Endothelial cell (in vitro differentiated cells): ENCODE results near the gene GSTM1. TPM values are rescaled to one million over a fixed set of nuclear protein-coding genes. Genes with fewer than 3 reads are reported as not detected.

Experiments
- DNase-seq: peaks from one replicate; pipeline ENCODE4 v3.0.0; 2021; ENCODE audit warnings: low spot score
- H3K27ac Mint-ChIP-seq: one replicate; pipeline ENCODE4 v1.8.0; 2021; ENCODE audit warnings: mixed read lengths, inconsistent platforms; ENCODE audit not compliant: unreplicated experiment
- H3K27me3 Mint-ChIP-seq: one replicate; pipeline ENCODE4 v1.8.0; 2021; ENCODE audit warnings: mild to moderate bottlenecking, moderate library complexity, mixed read lengths, inconsistent platforms; ENCODE audit not compliant: unreplicated experiment
- H3K36me3 Mint-ChIP-seq: one replicate; pipeline ENCODE4 v1.8.0; 2021; ENCODE audit warnings: mild to moderate bottlenecking, low read depth, mixed read lengths, inconsistent platforms; ENCODE audit not compliant: unreplicated experiment
- H3K4me1 Mint-ChIP-seq: one replicate; pipeline ENCODE4 v1.8.0; 2021; ENCODE audit warnings: mild to moderate bottlenecking, mixed read lengths, inconsistent platforms; ENCODE audit not compliant: unreplicated experiment
- H3K4me3 Mint-ChIP-seq: one replicate; pipeline ENCODE4 v1.8.0; 2021; ENCODE audit warnings: mild to moderate bottlenecking, mixed read lengths, inconsistent platforms; ENCODE audit not compliant: unreplicated experiment
- H3K9me3 Mint-ChIP-seq: one replicate; pipeline ENCODE4 v1.8.0; 2021; ENCODE audit warnings: mixed read lengths, inconsistent platforms; ENCODE audit not compliant: unreplicated experiment
- CTCF ChIP-seq: fragments of 200-600 bp; sonication (generic); IDR thresholded peaks from one replicate; pipeline ENCODE4 v1.5.0; 2021; ENCODE audit warnings: antibody characterized with exemption; ENCODE audit not compliant: unreplicated experiment
- long read RNA-seq: library from polyadenylated mRNA; unstranded; transcript quantifications from one replicate; pipeline ENCODE4 v2.0.0, GENCODE V29; 2020; ENCODE audit not compliant: unreplicated experiment
- total RNA-seq: library from RNA; stranded (reverse); fragmentation: NEBNext Ultra II Directional; extraction: Animal tissue kit (Norgen Biotek cat#: 25700); gene quantifications from one replicate; pipeline ENCODE4 v1.2.1, GENCODE V29; 2021; ENCODE audit not compliant: unreplicated experiment

GSTM1 gene
- not detected for total RNA-seq
- long read RNA-seq, result 0 reads

- Mint-ChIP-seq H3K4me1 (no peaks in the 10 kb centered on the region), H3K27me3 (no peaks in the 10 kb centered on the region), H3K27ac (no peak within 1 kb of the TSS), H3K4me3 (no peak within 1 kb of the TSS), H3K36me3 (no peaks in the 10 kb centered on the region), H3K9me3 (no peaks in the 10 kb centered on the region)
- TF ChIP-seq CTCF, result no peak
- no peak for DNase-seq
Observed at GRCh38 chr1:109687641-109688499, at the start of gene GSTM1. GSTM1 (plus strand) TSS chr1:109687817; CDS start chr1:109687874, 57 bp downstream.

- Mint-ChIP-seq H3K27me3 (peaks cover 5% of the 10 kb centered on the region), H3K36me3 (no peaks in the 10 kb centered on the region), H3K4me1 (peaks cover 3% of the 10 kb centered on the region), H3K27ac (no peak overlapping the region), H3K4me3 (no peak overlapping the region), H3K9me3 (no peaks in the 10 kb centered on the region)
- TF ChIP-seq CTCF, result no peak
- no peak for DNase-seq
Observed at GRCh38 chr1:109639063-109639840, 48.4 kb upstream of the GSTM1 start.

- DNase-seq, result no peak
- Mint-ChIP-seq H3K4me1 (peaks cover 3% of the 10 kb centered on the region), H3K27ac (no peak overlapping the region), H3K9me3 (no peaks in the 10 kb centered on the region), H3K36me3 (no peaks in the 10 kb centered on the region), H3K4me3 (no peak overlapping the region), H3K27me3 (peaks cover 5% of the 10 kb centered on the region)
- no peak for TF ChIP-seq CTCF
Observed at GRCh38 chr1:109639841-109640184, 47.8 kb upstream of the GSTM1 start.

GRCh38 chr1:109640285-109640865 lies 47.2 kb upstream of the GSTM1 start:
- Mint-ChIP-seq H3K4me3 (no peak overlapping the region), H3K4me1 (peaks cover 3% of the 10 kb centered on the region), H3K9me3 (no peaks in the 10 kb centered on the region), H3K27me3 (peaks cover 5% of the 10 kb centered on the region), H3K36me3 (no peaks in the 10 kb centered on the region), H3K27ac (no peak overlapping the region)
- peak; percentile 96 for TF ChIP-seq CTCF
- DNase-seq, result peak; percentile 94
